ENCODE results near the gene SUPT3H. TPM values are rescaled to one million over a fixed set of nuclear protein-coding genes. Genes with fewer than 3 reads are reported as not detected.

The SUPT3H gene
- total and polyA plus RNA-seq, 2 of the 8 experiments (the other 6 are each of a cell fraction or from before 2014, with no cell fraction given): 18.8 to 23.0 TPM

GRCh38 chr6:45353654-45354053 lies 24.1 kb downstream of the SUPT3H start:
- no peaks in the 10 kb centered on the region for H3K9me3 ChIP-seq (ENCODE audit: insufficient read depth in 2 of 2, low read depth in 1 of 2, low read length in 1 of 2)
- 92% methylated on average over 2 of the region's 2 CpGs; no CpG with 5 or more reads in 1 of the 2 experiments for WGBS, 2 experiments (ENCODE audit: extremely low coverage in 1 of 2, insufficient coverage in 1 of 2, insufficient read length in 1 of 2, insufficient replicate concordance in 2 of 2, low coverage in 1 of 2, low lambda C conversion rate in 2 of 2, missing lambda C conversion rate in 1 of 2)
- no peak overlapping the region for H3K9ac ChIP-seq (replicated peaks in 1 of 4; ENCODE audit: extremely low read depth in 1 of 4, low read depth in 3 of 4, low read length in 3 of 4)
- FAIRE-seq (no peak), DNase-seq (ENCODE audit: low read depth in 1 of 2, low spot score in 2 of 2) (no peak)
- no peak overlapping the region for H2AFZ ChIP-seq (ENCODE audit: low read length)
- H4K5ac ChIP-seq (ENCODE audit: insufficient read length, low read depth, low read length): no peak overlapping the region
- no peak overlapping the region for H2BK20ac ChIP-seq (ENCODE audit: low read length)
- ChIA-PET POLR2A (ENCODE audit: partially characterized antibody) (interaction anchor here (0.6 kb wide), 1 partner anchor 15 kb away, joined by 5 read pairs; no protein-coding TSS in a partner anchor), CTCF (ENCODE audit: partially characterized antibody) (no interaction called here)
- no peak overlapping the region for H3K4ac ChIP-seq (replicated peaks; ENCODE audit: insufficient read length, low read depth, low read length)
- TF ChIP-seq, protein P1, sequence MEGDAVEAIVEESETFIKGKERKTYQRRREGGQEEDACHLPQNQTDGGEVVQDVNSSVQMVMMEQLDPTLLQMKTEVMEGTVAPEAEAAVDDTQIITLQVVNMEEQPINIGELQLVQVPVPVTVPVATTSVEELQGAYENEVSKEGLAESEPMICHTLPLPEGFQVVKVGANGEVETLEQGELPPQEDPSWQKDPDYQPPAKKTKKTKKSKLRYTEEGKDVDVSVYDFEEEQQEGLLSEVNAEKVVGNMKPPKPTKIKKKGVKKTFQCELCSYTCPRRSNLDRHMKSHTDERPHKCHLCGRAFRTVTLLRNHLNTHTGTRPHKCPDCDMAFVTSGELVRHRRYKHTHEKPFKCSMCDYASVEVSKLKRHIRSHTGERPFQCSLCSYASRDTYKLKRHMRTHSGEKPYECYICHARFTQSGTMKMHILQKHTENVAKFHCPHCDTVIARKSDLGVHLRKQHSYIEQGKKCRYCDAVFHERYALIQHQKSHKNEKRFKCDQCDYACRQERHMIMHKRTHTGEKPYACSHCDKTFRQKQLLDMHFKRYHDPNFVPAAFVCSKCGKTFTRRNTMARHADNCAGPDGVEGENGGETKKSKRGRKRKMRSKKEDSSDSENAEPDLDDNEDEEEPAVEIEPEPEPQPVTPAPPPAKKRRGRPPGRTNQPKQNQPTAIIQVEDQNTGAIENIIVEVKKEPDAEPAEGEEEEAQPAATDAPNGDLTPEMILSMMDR (IDR thresholded peaks at IDR 0.05; ENCODE audit: control extremely low read depth in 1 of 3, insufficient read depth in 1 of 3, low read depth in 1 of 3, low read length in 3 of 3): no peak
- TF ChIP-seq CREB1 (IDR thresholded peaks at IDR 0.05) (no peak), ZNF274 (IDR thresholded peaks at IDR 0.05; ENCODE audit: borderline replicate concordance, extremely low read depth, low read length) (no peak)
- no peak overlapping the region for H3K27ac ChIP-seq (ENCODE audit: low read depth, low read length)
- peaks cover 0 to 2% (median 0%) of the 10 kb centered on the region in 4 experiments; a peak in 1 of 7 replicates for H3K4me1 ChIP-seq (replicated peaks in 1 of 4; ENCODE audit: control insufficient read depth in 3 of 4, insufficient read depth in 4 of 4, low read length in 3 of 4)
- H4K91ac ChIP-seq (replicated peaks; ENCODE audit: insufficient read length, low read length): no peak overlapping the region
- H3K79me1 ChIP-seq (ENCODE audit: low read depth, low read length): no peaks in the 10 kb centered on the region
- no peak overlapping the region for H2BK12ac ChIP-seq (ENCODE audit: low read depth, low read length)
- no peak overlapping the region for H3K4me2 ChIP-seq (ENCODE audit: insufficient read depth in 1 of 2, low read depth in 2 of 2, low read length in 2 of 2)
- no peak overlapping the region for H4K8ac ChIP-seq (ENCODE audit: extremely low read depth, insufficient read depth, low read length)
- no peak overlapping the region for H3K56ac ChIP-seq (replicated peaks; ENCODE audit: insufficient read length, low read depth, low read length)
- H3K79me2 ChIP-seq (ENCODE audit: control insufficient read depth in 1 of 2, insufficient read depth in 2 of 2, low read length in 2 of 2): no peaks in the 10 kb centered on the region
- no peaks in the 10 kb centered on the region for H3K36me3 ChIP-seq (ENCODE audit: control insufficient read depth in 2 of 4, insufficient read depth in 4 of 4, low read length in 3 of 4)
- no peak overlapping the region for H3K4me3 ChIP-seq (ENCODE audit: extremely low read depth in 1 of 4, insufficient read depth in 2 of 4, low read depth in 3 of 4, low read length in 4 of 4)
- H3K18ac ChIP-seq (ENCODE audit: extremely low read depth, low read length): no peak overlapping the region
- no peak overlapping the region for H3K14ac ChIP-seq (ENCODE audit: insufficient read length)
- H3K27me3 ChIP-seq (replicated peaks in 1 of 4; ENCODE audit: control insufficient read depth in 3 of 4, extremely low read depth in 1 of 4, insufficient read depth in 3 of 4, low read length in 3 of 4): peaks cover 0 to under 1% (median 0%) of the 10 kb centered on the region in 4 experiments; a peak in 1 of 7 replicates
- no peak overlapping the region for H2AK5ac ChIP-seq (ENCODE audit: low read depth, low read length)
- no peak overlapping the region for H3K23ac ChIP-seq (ENCODE audit: insufficient read length)
- no peak overlapping the region for H2BK120ac ChIP-seq (replicated peaks; ENCODE audit: low read depth, low read length)
- no peak overlapping the region for H2BK15ac ChIP-seq (ENCODE audit: low read length)
- no peaks in the 10 kb centered on the region for H3K23me2 ChIP-seq (ENCODE audit: low read depth, low read length)
- no peak overlapping the region for H2BK5ac ChIP-seq (ENCODE audit: low read depth, low read length)
- H4K20me1 ChIP-seq (replicated peaks in 1 of 2; ENCODE audit: control insufficient read depth in 1 of 2, insufficient read depth in 2 of 2, low read length in 2 of 2): peaks cover 2% of the 10 kb centered on the region in 2 experiments
